IMR-90 (cell line): ENCODE data around the gene ATG7.

Experiments used
- BHLHE40 ChIP-seq: fragments of 150-350 bp; IDR thresholded peaks from 2 replicates; pipeline ENCODE4 v1.6.1; 2016; ENCODE audit warnings: mild to moderate bottlenecking, low read depth, low read length
- CEBPB ChIP-seq: IDR thresholded peaks from 2 replicates; pipeline ENCODE4 v1.6.1; 2012; ENCODE audit warnings: low read depth, low read length, improper control_type of control experiment
- FOS ChIP-seq: fragments of 150-350 bp; IDR thresholded peaks from 2 replicates; pipeline ENCODE4 v1.6.1; 2016; ENCODE audit warnings: low read depth, low read length
- MAFK ChIP-seq: IDR thresholded peaks from 2 replicates; pipeline ENCODE4 v1.6.1; 2012; ENCODE audit warnings: low read depth, low read length, improper control_type of control experiment
- MXI1 ChIP-seq: IDR thresholded peaks from 2 replicates; pipeline ENCODE4 v1.6.1; 2012; ENCODE audit warnings: low read depth, mild to moderate bottlenecking, low read length, moderate library complexity, borderline replicate concordance
- POLR2A ChIP-seq: IDR thresholded peaks from 2 replicates; pipeline ENCODE4 v1.6.1; 2012; ENCODE audit warnings: mild to moderate bottlenecking, low read depth, low read length
- RAD21 ChIP-seq: IDR thresholded peaks from 2 replicates; pipeline ENCODE4 v1.6.1; 2012; ENCODE audit warnings: low read length, improper control_type of control experiment
- RCOR1 ChIP-seq: IDR thresholded peaks from 2 replicates; pipeline ENCODE4 v1.6.1; 2012; ENCODE audit warnings: mild to moderate bottlenecking, low read length, improper control_type of control experiment; ENCODE audit not compliant: insufficient replicate concordance
- RFX5 ChIP-seq: IDR thresholded peaks from 2 replicates; pipeline ENCODE4 v1.8.0; 2012; ENCODE audit warnings: low read depth, mild to moderate bottlenecking, low read length, moderate library complexity
- SMC3 ChIP-seq: fragments of 150-350 bp; IDR thresholded peaks from 2 replicates; pipeline ENCODE4 v1.6.1; 2016; ENCODE audit warnings: low read depth, mild to moderate bottlenecking, antibody characterized with exemption, low read length, moderate library complexity
- TF ChIP-seq, protein P1 (sequence below): conservative IDR thresholded peaks from 2 replicates; pipeline ENCODE4 v1.5.1; 2012; ENCODE audit warnings: mild to moderate bottlenecking, low read depth, low read length, improper control_type of control experiment
- TF ChIP-seq, protein P2 (sequence below): fragments of 150-350 bp; IDR thresholded peaks from 2 replicates; pipeline ENCODE4 v1.6.1; 2017; ENCODE audit warnings: mild to moderate bottlenecking, antibody characterized with exemption, low read length, low read depth
- TF ChIP-seq, protein P3 (sequence below): fragments of 150-350 bp; IDR thresholded peaks from 2 replicates; pipeline ENCODE4 v1.6.1; 2016; ENCODE audit warnings: low read depth, mild to moderate bottlenecking, low read length, moderate library complexity, borderline replicate concordance

DNA sequence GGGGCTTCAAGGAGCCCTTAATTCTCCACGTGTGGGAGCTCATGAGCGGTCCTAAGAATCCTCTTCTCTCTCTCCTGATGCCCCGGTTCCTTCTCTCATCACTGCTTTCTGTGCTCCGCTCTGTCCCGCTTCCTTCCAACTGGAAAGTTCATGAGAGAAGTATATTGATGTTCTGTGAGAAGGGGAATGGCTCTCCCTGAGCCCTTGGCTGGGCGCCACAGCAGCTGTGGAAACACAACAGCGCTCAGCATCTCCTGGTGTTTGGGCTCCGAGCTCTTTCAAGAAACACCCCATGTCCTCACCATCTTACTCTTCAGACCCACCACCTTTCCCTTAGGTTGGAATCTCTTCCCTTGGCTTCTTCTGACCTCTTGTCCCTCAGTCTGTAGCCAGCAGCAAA lies 209.8 kb downstream of the ATG7 start:
- TF ChIP-seq RFX5 (no peak), POLR2A (no peak), MAFK (no peak), RAD21 (no peak), BHLHE40 (no peak), FOS (no peak), MXI1 (no peak), CEBPB (no peak), SMC3 (no peak), RCOR1 (no peak)
- TF ChIP-seq, protein P1, sequence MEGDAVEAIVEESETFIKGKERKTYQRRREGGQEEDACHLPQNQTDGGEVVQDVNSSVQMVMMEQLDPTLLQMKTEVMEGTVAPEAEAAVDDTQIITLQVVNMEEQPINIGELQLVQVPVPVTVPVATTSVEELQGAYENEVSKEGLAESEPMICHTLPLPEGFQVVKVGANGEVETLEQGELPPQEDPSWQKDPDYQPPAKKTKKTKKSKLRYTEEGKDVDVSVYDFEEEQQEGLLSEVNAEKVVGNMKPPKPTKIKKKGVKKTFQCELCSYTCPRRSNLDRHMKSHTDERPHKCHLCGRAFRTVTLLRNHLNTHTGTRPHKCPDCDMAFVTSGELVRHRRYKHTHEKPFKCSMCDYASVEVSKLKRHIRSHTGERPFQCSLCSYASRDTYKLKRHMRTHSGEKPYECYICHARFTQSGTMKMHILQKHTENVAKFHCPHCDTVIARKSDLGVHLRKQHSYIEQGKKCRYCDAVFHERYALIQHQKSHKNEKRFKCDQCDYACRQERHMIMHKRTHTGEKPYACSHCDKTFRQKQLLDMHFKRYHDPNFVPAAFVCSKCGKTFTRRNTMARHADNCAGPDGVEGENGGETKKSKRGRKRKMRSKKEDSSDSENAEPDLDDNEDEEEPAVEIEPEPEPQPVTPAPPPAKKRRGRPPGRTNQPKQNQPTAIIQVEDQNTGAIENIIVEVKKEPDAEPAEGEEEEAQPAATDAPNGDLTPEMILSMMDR = no peak
- TF ChIP-seq, protein P2, sequence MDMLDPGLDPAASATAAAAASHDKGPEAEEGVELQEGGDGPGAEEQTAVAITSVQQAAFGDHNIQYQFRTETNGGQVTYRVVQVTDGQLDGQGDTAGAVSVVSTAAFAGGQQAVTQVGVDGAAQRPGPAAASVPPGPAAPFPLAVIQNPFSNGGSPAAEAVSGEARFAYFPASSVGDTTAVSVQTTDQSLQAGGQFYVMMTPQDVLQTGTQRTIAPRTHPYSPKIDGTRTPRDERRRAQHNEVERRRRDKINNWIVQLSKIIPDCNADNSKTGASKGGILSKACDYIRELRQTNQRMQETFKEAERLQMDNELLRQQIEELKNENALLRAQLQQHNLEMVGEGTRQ = no peak
- TF ChIP-seq, protein P3, sequence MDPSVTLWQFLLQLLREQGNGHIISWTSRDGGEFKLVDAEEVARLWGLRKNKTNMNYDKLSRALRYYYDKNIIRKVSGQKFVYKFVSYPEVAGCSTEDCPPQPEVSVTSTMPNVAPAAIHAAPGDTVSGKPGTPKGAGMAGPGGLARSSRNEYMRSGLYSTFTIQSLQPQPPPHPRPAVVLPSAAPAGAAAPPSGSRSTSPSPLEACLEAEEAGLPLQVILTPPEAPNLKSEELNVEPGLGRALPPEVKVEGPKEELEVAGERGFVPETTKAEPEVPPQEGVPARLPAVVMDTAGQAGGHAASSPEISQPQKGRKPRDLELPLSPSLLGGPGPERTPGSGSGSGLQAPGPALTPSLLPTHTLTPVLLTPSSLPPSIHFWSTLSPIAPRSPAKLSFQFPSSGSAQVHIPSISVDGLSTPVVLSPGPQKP = no peak
